Mesenchymal stem cell (in vitro differentiated cells and primary cell): ENCODE data around the gene PHC2.

Source experiments
- DNase-seq: peaks from one replicate; pipeline ENCODE4 v3.0.0-alpha.2; 2013
- H2AFZ ChIP-seq: one replicate; pipeline ENCODE4 v1.6.1; 2013; ENCODE audit warnings: low read depth, mild to moderate bottlenecking, control low read depth, inconsistent platforms, low read length, moderate library complexity
- H2AK5ac ChIP-seq: 2 replicates; pipeline ENCODE4 v1.6.1; 2013; ENCODE audit warnings: low read length, moderate library complexity, mild to moderate bottlenecking, inconsistent platforms; ENCODE audit not compliant: severe bottlenecking
- H2BK120ac ChIP-seq: one replicate; pipeline ENCODE4 v1.6.1; 2013; ENCODE audit warnings: low read depth, mild to moderate bottlenecking, inconsistent platforms, low read length, moderate library complexity
- H2BK12ac ChIP-seq, 2 experiments: one replicate each; pipeline ENCODE4 v1.6.1; 2013; ENCODE audit warnings: inconsistent platforms in 2 of 2, low read length in 2 of 2, mild to moderate bottlenecking in 2 of 2, moderate library complexity in 2 of 2, control low read depth in 1 of 2
- H2BK15ac ChIP-seq: one replicate; pipeline ENCODE4 v1.6.1; 2013; ENCODE audit warnings: mild to moderate bottlenecking, low read depth, inconsistent platforms; ENCODE audit not compliant: poor library complexity, severe bottlenecking
- H2BK5ac ChIP-seq: 2 replicates; pipeline ENCODE4 v1.6.1; 2013; ENCODE audit warnings: low read depth, mild to moderate bottlenecking, low read length, control low read depth, inconsistent platforms; ENCODE audit not compliant: poor library complexity, severe bottlenecking
- H3K14ac ChIP-seq, 2 experiments: one replicate each; pipeline ENCODE4 v1.6.1; 2013; ENCODE audit warnings: inconsistent platforms in 2 of 2, low read length in 2 of 2, control low read depth in 1 of 2, mild to moderate bottlenecking in 1 of 2, moderate library complexity in 1 of 2
- H3K18ac ChIP-seq, 2 experiments: one replicate each; pipeline ENCODE4 v1.6.1; 2013; ENCODE audit warnings: inconsistent platforms in 2 of 2, low read length in 2 of 2, control low read depth in 1 of 2, low read depth in 1 of 2, mild to moderate bottlenecking in 1 of 2
- H3K23ac ChIP-seq, 2 experiments: one replicate each; pipeline ENCODE4 v1.6.1; 2013; ENCODE audit warnings: inconsistent platforms in 2 of 2, low read length in 2 of 2, mild to moderate bottlenecking in 2 of 2, moderate library complexity in 2 of 2, control low read depth in 1 of 2
- H3K27ac ChIP-seq: 2 replicates; pipeline ENCODE4 v1.5.1; 2013; ENCODE audit warnings: mild to moderate bottlenecking, moderate library complexity, low read length, control low read depth, inconsistent platforms; ENCODE audit not compliant: poor library complexity, severe bottlenecking
- H3K27me3 ChIP-seq, 2 experiments: 2 replicates each; pipeline versions ENCODE4 v1.6.1 to v1.7.0; 2013; ENCODE audit warnings: low read length in 2 of 2, mild to moderate bottlenecking in 2 of 2, moderate library complexity in 2 of 2, control low read depth in 1 of 2, inconsistent platforms in 1 of 2; ENCODE audit not compliant: control insufficient read depth in 1 of 2, insufficient read depth in 1 of 2
- H3K36me3 ChIP-seq, 2 experiments: 2 replicates each; pipeline versions ENCODE4 v1.6.1 to v1.7.0; 2013; ENCODE audit warnings: low read length in 2 of 2, control low read depth in 1 of 2, inconsistent platforms in 1 of 2, low read depth in 1 of 2, mild to moderate bottlenecking in 1 of 2; ENCODE audit not compliant: insufficient read depth in 2 of 2, control insufficient read depth in 1 of 2
- H3K4ac ChIP-seq, 2 experiments: one replicate each; pipeline ENCODE4 v1.6.1; 2013; ENCODE audit warnings: inconsistent platforms in 2 of 2, low read length in 2 of 2, mild to moderate bottlenecking in 2 of 2, moderate library complexity in 2 of 2, control low read depth in 1 of 2, low read depth in 1 of 2
- H3K4me1 ChIP-seq: 2 replicates; pipeline ENCODE4 v1.6.1; 2013; ENCODE audit warnings: low read depth, low read length, control low read depth; ENCODE audit not compliant: control insufficient read depth, insufficient read depth
- H3K4me2 ChIP-seq: 2 replicates; pipeline ENCODE4 v1.6.1; 2013; ENCODE audit warnings: low read length, mild to moderate bottlenecking, inconsistent platforms; ENCODE audit not compliant: poor library complexity, severe bottlenecking
- H3K4me3 ChIP-seq, 2 experiments: 2 replicates each; pipeline versions ENCODE4 v1.5.1 to v1.7.0; 2013; ENCODE audit warnings: low read length in 2 of 2, mild to moderate bottlenecking in 2 of 2, control low read depth in 1 of 2, low read depth in 1 of 2; ENCODE audit not compliant: insufficient read depth in 1 of 2
- H3K79me1 ChIP-seq: replicated peaks from 2 replicates; pipeline ENCODE4 v1.6.1; 2013; ENCODE audit warnings: mild to moderate bottlenecking, control low read depth, low read length, inconsistent platforms; ENCODE audit not compliant: poor library complexity, severe bottlenecking
- H3K9ac ChIP-seq: 2 replicates; pipeline ENCODE4 v1.7.0; 2013; ENCODE audit warnings: mild to moderate bottlenecking, low read length, moderate library complexity
- H3K9me3 ChIP-seq: 2 replicates; pipeline ENCODE4 v1.7.0; 2013; ENCODE audit warnings: mild to moderate bottlenecking, low read length; ENCODE audit not compliant: control insufficient read depth
- H4K8ac ChIP-seq: one replicate; pipeline ENCODE4 v1.6.1; 2013; ENCODE audit warnings: inconsistent platforms, mild to moderate bottlenecking, low read length, moderate library complexity
- H4K91ac ChIP-seq: one replicate; pipeline ENCODE4 v1.6.1; 2013; ENCODE audit warnings: mild to moderate bottlenecking, low read length, inconsistent platforms
- WGBS: methylation state at CpG from one replicate; pipeline ENCODE4 v1.1.7; 2013; ENCODE audit warnings: mixed read lengths; 5-methylcytosine and 5-hydroxymethylcytosine counted together

The PHC2 gene

DNA sequence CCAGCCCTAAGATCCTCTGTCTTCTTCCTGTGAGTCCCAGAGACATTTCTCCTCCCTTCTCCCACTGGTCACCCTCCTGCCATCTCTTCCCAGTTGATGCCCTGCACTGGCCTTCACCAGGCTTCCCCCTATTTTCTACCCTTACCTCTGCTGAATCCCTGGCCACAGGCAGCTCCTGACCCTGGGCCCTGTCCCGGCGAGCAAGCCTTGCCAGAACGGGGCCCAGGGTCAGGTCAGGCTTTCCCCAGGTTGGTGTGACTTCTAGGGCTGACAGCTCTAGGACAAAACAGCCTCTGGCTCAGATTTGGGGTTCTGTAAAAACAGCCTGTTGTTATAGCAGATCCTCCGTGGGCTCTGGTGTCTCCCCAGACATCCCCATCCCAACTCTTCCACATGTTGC lies 57.3 kb downstream of the PHC2 start:
- Histone ChIP-seq H2BK12ac (no peak overlapping the region), H3K27me3 (no peaks in the 10 kb centered on the region), H3K4me2 (no peak overlapping the region), H3K4ac (no peak overlapping the region), H4K8ac (no peak overlapping the region), H3K4me1 (peaks cover 1% of the 10 kb centered on the region), H3K27ac (no peak overlapping the region), H4K91ac (no peak overlapping the region), H2BK120ac (peak overlapping the region; percentile 9), H2AK5ac (no peak overlapping the region), H2BK5ac (no peak overlapping the region), H3K14ac (no peak overlapping the region), H2BK15ac (peak overlapping the region; percentile 12), H3K23ac (no peak overlapping the region), H3K79me1 (peaks cover 13% of the 10 kb centered on the region), H2AFZ (no peak overlapping the region), H3K18ac (peak overlapping the region in 1 of 2 experiments; percentile 0), H3K36me3 (peaks cover 54 to 74% of the 10 kb centered on the region in 2 experiments), H3K4me3 (no peak overlapping the region), H3K9me3 (no peaks in the 10 kb centered on the region), H3K9ac (peak overlapping the region; percentile 83)
- 96% methylated on average over 4 of the region's 4 CpGs for WGBS
- DNase-seq = no peak

DNA sequence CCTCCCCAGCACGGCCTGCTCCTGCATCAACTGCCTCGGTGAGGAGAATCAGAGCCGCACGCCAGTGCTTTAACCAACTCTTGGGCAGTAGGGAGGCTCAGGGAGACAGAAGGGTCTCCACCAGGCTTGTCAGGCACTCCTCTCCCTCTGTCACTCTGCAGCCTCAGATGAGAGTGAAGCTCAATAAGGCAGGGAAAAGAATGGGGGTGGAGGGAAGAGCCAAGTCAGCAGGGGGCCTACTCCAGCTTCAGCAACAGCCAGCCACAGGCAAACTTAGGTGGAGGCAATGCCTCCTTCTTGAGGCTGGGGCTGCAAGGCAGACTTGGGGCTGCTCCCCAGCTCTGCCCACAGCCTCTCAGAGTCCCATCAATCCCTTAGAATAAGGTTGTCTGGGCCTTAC lies 58.2 kb downstream of the PHC2 start:
- no peak overlapping the region for H2BK12ac ChIP-seq
- no peak overlapping the region for H3K4ac ChIP-seq
- H3K27me3 ChIP-seq = no peaks in the 10 kb centered on the region
- no peaks in the 10 kb centered on the region for H3K9me3 ChIP-seq
- no peak for DNase-seq
- 97% methylated on average over 4 of the region's 4 CpGs for WGBS
- H4K8ac ChIP-seq = no peak overlapping the region
- no peak overlapping the region for H2BK15ac ChIP-seq
- H2AFZ ChIP-seq = no peak overlapping the region
- no peak overlapping the region for H3K4me2 ChIP-seq
- H3K14ac ChIP-seq = peak overlapping the region in 1 of 2 experiments; percentile 18
- no peak overlapping the region for H2BK120ac ChIP-seq
- H3K27ac ChIP-seq = no peak overlapping the region
- no peak overlapping the region for H3K9ac ChIP-seq
- H2BK5ac ChIP-seq = no peak overlapping the region
- H2AK5ac ChIP-seq = no peak overlapping the region
- H4K91ac ChIP-seq = no peak overlapping the region
- H3K4me1 ChIP-seq = peaks cover 6% of the 10 kb centered on the region
- H3K79me1 ChIP-seq = peaks cover 17% of the 10 kb centered on the region
- H3K36me3 ChIP-seq = peaks cover 63 to 76% of the 10 kb centered on the region in 2 experiments
- H3K4me3 ChIP-seq = no peak overlapping the region
- no peak overlapping the region for H3K18ac ChIP-seq
- no peak overlapping the region for H3K23ac ChIP-seq

DNA sequence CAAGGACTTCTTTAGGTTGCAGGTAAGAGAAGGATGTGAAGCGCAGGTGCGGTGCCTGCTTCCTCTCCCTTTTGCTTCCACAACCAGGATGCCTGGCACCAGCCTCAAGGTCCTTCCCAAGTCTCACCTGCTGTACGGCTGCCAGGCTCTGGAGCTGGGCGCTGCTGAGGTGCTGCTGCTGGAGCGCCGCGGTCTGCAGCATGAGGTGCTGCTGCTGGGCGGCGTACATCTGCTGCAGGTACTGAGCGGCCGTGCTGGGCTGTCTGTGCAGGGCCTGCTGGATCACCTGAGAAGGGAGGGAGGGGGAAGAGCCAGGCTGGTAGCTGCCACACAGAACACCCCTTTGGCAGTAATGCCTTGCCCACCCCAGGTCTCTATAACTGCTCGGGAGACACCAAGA lies 58.7 kb downstream of the PHC2 start:
- Histone ChIP-seq H3K79me1 (peaks cover 18% of the 10 kb centered on the region), H2BK12ac (no peak overlapping the region), H3K9ac (no peak overlapping the region), H4K91ac (no peak overlapping the region), H3K27ac (no peak overlapping the region), H4K8ac (no peak overlapping the region), H2BK5ac (no peak overlapping the region), H3K14ac (peak overlapping the region in 1 of 2 experiments; percentile 18), H2BK15ac (no peak overlapping the region), H3K27me3 (no peaks in the 10 kb centered on the region), H3K4ac (no peak overlapping the region), H3K18ac (no peak overlapping the region), H2AFZ (no peak overlapping the region), H3K23ac (no peak overlapping the region), H2BK120ac (no peak overlapping the region), H2AK5ac (no peak overlapping the region), H3K4me3 (no peak overlapping the region), H3K9me3 (no peaks in the 10 kb centered on the region), H3K4me2 (no peak overlapping the region), H3K4me1 (peaks cover 10% of the 10 kb centered on the region), H3K36me3 (peaks cover 64 to 77% of the 10 kb centered on the region in 2 experiments)
- 99% methylated on average over 12 of the region's 12 CpGs for WGBS
- DNase-seq = no peak

DNA sequence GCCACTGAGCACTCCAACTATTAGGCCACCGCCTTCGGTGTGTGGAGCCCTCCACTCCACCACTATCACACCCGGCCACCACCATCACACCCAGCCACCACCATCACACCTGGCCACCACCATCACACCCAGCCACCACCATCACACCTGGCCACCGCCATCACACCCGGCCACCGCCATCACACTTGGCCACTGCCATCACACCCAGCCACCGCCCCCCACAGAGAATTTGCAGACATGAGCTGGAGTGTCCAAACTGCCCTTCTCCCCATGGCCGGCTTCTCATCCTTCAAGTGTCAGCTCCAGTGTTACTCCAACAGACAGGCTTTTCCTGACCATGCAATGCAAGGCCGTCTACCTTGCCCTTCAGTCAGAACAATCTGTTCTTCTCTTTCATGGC lies 59.6 kb downstream of the PHC2 start:
- Histone ChIP-seq H3K27me3 (no peaks in the 10 kb centered on the region), H3K9ac (no peak overlapping the region), H3K79me1 (peaks cover 19% of the 10 kb centered on the region), H2BK5ac (no peak overlapping the region), H3K14ac (no peak overlapping the region), H2BK120ac (no peak overlapping the region), H3K23ac (no peak overlapping the region), H4K8ac (no peak overlapping the region), H3K4me1 (peaks cover 16% of the 10 kb centered on the region), H2BK15ac (no peak overlapping the region), H2AFZ (no peak overlapping the region), H2BK12ac (no peak overlapping the region), H3K4me3 (no peak overlapping the region), H3K9me3 (no peaks in the 10 kb centered on the region), H3K18ac (no peak overlapping the region), H2AK5ac (no peak overlapping the region), H3K27ac (no peak overlapping the region), H3K4ac (no peak overlapping the region), H3K36me3 (peaks cover 70 to 83% of the 10 kb centered on the region in 2 experiments), H4K91ac (peak overlapping the region; percentile 64), H3K4me2 (no peak overlapping the region)
- 98% methylated on average over 9 of the region's 9 CpGs for WGBS
- no peak for DNase-seq
